Peyer's patch (tissue), 4 donors: ENCODE measurements around the gene ECE2.

ENCODE experiments used
- POLR2A ChIP-seq, 2 donors: fragments of 450-650 bp; IDR thresholded peaks; one replicate each; pipeline ENCODE4 v1.5.1; 2017; ENCODE audit warnings: antibody characterized with exemption in 2 of 2, mild to moderate bottlenecking in 2 of 2, moderate library complexity in 2 of 2
- TF ChIP-seq, protein P1 (sequence below), 6 experiments: fragments of 450-650 bp in 4 of 6; fragments of 200-600 bp in 2 of 6; sonication (generic) in 1 of 6; IDR thresholded peaks; one replicate each; pipeline ENCODE4 v1.5.1; 2017 to 2019; ENCODE audit warnings: antibody characterized with exemption in 6 of 6, mild to moderate bottlenecking in 3 of 6, moderate library complexity in 1 of 6

DNA sequence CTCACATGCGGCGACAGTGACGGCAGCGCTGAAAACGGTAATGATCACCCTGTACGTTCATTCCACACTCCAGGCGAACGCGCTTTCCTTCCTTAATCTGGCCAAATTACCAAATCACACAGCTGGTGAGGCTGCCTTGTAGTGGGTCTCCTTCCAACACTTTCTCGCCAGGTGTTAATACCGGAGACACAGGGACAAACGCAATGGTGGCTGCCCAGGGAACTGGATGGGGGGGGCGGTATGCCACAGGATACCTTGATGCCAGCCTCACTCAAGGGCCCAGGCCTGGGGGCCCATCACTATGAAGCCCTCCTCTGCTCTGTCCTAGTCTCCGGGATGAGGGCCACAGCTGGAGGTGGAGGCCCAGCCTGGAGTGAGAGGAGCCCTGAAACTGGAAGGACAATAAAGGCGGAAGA is 13.1 kb upstream of the ECE2 start:
- TF ChIP-seq, protein P1, sequence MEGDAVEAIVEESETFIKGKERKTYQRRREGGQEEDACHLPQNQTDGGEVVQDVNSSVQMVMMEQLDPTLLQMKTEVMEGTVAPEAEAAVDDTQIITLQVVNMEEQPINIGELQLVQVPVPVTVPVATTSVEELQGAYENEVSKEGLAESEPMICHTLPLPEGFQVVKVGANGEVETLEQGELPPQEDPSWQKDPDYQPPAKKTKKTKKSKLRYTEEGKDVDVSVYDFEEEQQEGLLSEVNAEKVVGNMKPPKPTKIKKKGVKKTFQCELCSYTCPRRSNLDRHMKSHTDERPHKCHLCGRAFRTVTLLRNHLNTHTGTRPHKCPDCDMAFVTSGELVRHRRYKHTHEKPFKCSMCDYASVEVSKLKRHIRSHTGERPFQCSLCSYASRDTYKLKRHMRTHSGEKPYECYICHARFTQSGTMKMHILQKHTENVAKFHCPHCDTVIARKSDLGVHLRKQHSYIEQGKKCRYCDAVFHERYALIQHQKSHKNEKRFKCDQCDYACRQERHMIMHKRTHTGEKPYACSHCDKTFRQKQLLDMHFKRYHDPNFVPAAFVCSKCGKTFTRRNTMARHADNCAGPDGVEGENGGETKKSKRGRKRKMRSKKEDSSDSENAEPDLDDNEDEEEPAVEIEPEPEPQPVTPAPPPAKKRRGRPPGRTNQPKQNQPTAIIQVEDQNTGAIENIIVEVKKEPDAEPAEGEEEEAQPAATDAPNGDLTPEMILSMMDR (IDR thresholded peaks at IDR 0.05): no peak
- TF ChIP-seq POLR2A (IDR thresholded peaks at IDR 0.05): no peak
